Measurements from ENCODE around the gene PTCH2.

- no peak for TF ChIP-seq EZH2 (IDR thresholded peaks at IDR 0.05; ENCODE audit: low read length, unreplicated experiment)
- TF ChIP-seq CTCF (conservative IDR thresholded peaks at IDR 0.05; ENCODE audit: low read depth, low read length): no peak
- no peak for TF ChIP-seq EZH2phosphoT487 (IDR thresholded peaks at IDR 0.05; ENCODE audit: borderline replicate concordance, low read length)
Measured at GRCh38 chr1:44786841-44787426, 56.1 kb downstream of the PTCH2 start.
